ENCODE results near the gene CBX5.
"Not testable (repeated sequence)": the region's sequence is repeated elsewhere in the genome, so short reads cannot be mapped to it uniquely, and the experiment has no call there.

CBX5 gene

GRCh38 chr12:54279632-54280467 is at the start of gene CBX5:
Gene CBX5, minus strand, starts transcription at chr12:54280122. Its CDS starts 22,472 bp downstream, at chr12:54257650.
- FAIRE-seq = no peak

GRCh38 chr12:54328595-54329337 is 48.8 kb upstream of the CBX5 start:
- no peak for FAIRE-seq
- DNase-seq (ENCODE audit: extremely low spot score, insufficient read length, low read depth) = no peak

More at GRCh38 chr12:54279632-54280467, at the start of gene CBX5:
- DNase-seq (ENCODE audit: extremely low spot score, insufficient read length, low read depth) = peak; percentile 89

- FAIRE-seq; DNase-seq (ENCODE audit: extremely low spot score, insufficient read length, low read depth): not testable (repeated sequence)
These were observed 45.7 kb upstream of the CBX5 start for GRCh38 chr12:54325442-54326109.

DNA sequence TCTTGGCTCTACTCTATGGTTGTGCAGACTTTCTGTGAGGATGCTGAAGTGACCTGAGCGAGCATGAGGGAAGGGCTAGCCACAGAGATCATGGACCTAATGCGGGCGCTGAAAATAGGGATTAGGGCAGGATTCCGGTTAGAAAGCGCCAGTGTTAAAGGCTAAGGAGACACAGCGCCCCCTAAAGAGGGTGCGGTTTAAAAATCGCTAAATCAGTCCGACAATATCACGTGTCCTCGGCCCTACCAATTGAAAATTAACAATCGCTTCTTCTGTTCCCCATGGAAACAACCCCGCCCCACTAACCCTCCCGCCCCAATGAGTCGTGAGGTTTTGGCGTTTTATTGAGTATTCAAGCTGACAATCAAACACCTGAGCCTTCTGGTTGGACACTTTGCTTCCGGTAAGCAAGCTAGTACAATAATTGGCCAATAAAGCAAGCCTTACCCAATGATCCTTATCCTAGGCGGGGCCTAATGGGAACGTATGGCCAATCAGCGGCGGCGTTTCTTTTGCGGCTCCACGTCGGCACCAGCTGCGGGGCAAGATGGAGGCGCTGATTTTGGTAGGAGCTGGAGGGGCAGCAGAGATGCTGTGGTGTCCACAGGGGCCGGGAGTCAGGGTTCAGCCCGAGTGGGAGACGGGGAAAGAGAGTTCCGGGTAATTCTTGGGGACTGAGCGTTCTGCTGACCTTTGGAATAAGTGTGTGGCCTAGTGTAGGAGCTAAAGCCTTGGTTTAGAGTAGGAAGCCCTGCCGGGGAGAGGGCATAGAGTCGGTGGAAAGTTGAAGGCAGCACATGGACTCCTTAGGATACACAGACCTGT is 44.9 kb upstream of the CBX5 start, which contains the start of gene COPZ1:
Gene COPZ1 (plus strand): TSS at position 515 of the 825 bp plus-strand sequence. CDS start 33 bp downstream, at position 548.
- DNase-seq (ENCODE audit: extremely low spot score, insufficient read length, low read depth) (peak; percentile 88), FAIRE-seq (peak; percentile 97)

GRCh38 chr12:54321363-54321762 is 41.4 kb upstream of the CBX5 start:
- DNase-seq (ENCODE audit: extremely low spot score, insufficient read length, low read depth) (no peak), FAIRE-seq (no peak)

DNA sequence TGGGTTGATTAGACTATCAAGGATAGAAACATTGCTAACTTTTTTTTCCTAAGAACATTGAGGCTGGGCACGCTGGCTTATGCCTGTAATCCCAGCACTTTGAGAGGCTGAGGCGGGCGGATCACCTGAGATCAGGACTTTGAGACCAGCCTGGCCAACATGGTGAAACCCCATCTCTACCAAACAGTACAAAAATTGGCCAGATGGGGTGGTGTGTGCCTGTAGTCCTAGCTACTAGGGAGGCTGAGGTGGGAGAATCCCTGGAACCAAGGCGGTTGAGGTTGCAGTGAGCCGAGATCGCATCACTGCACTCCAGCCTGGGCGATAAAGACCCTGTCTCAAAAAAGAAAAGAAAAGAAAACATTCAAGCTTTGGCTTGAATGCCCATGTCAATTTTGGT is 32.4 kb upstream of the CBX5 start:
- DNase-seq (ENCODE audit: extremely low spot score, insufficient read length, low read depth); FAIRE-seq: not testable (repeated sequence)

DNA sequence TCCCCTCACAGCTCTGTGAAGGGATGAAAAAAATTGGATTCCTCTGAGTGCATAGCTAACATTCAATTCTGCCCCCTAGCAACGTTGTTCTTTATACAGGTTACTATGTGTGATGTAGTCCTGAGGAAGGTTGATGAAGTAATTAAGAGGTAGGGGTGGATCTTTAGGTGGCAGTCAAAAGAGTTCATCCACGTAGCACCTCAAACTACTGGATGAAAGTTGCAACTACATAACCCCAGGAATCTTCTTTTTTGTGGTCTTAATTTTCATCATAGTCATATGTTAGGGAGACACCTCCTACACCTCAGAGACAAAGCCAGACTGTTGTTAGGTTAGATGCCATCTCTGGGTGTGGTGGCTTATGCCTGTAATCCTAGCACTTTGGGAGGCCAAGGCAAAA is 31.1 kb upstream of the CBX5 start:
- FAIRE-seq = no peak

GRCh38 chr12:54306925-54307741 is 27.2 kb upstream of the CBX5 start:
- DNase-seq (ENCODE audit: extremely low spot score, insufficient read length, low read depth) (no peak), FAIRE-seq (no peak)

More for the DNA sequence above, 31.1 kb upstream of the CBX5 start:
- no peak for DNase-seq (ENCODE audit: extremely low spot score, insufficient read length, low read depth)

DNA sequence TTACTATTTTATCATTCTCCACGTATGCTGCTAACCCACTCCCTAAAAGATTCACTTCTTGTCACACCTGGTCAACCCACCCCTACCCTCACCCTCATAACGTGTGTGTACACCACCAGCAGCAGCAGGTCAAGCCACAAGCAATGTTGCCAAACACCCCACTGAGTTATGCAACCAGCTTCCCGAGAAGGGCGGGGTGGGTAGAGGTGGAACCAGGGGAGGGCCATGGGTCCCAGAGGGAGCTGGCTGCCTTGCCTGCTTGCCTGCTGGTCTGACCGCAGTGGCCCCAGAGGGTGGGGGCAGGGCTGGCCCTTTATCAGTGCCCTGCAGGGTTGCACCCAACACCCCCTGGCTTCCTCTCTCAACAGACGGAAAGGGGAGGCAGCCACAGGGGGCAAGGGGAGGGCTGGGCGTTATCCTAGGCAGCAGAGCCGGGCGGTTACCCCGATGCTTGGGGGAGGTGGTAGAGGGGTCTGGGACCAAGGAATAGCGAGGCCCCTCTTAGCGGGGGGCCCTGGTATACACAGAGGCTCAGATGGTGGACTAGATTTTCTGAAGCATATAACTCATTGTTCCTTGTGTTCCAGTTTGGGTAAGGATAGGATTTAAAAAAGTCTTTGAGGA is 24.4 kb upstream of the CBX5 start:
- FAIRE-seq (no peak), DNase-seq (ENCODE audit: extremely low spot score, insufficient read length, low read depth) (no peak)

- DNase-seq (ENCODE audit: extremely low spot score, insufficient read length, low read depth) = no peak
- no peak for FAIRE-seq
These were observed 23.7 kb upstream of the CBX5 start for GRCh38 chr12:54303640-54304039.

GRCh38 chr12:54301428-54302048 is 21.6 kb upstream of the CBX5 start:
- DNase-seq (ENCODE audit: extremely low spot score, insufficient read length, low read depth) (no peak), FAIRE-seq (no peak)

GRCh38 chr12:54300732-54301427 is 21.0 kb upstream of the CBX5 start, which contains the start of gene NFE2:
Gene NFE2, minus strand, starts transcription at chr12:54301015. Its CDS starts 5,767 bp downstream, at chr12:54295248.
- no peak for DNase-seq (ENCODE audit: extremely low spot score, insufficient read length, low read depth)
- no peak for FAIRE-seq

GRCh38 chr12:54300225-54300731 is 20.4 kb upstream of the CBX5 start:
- no peak for DNase-seq (ENCODE audit: extremely low spot score, insufficient read length, low read depth)
- FAIRE-seq = no peak

DNA sequence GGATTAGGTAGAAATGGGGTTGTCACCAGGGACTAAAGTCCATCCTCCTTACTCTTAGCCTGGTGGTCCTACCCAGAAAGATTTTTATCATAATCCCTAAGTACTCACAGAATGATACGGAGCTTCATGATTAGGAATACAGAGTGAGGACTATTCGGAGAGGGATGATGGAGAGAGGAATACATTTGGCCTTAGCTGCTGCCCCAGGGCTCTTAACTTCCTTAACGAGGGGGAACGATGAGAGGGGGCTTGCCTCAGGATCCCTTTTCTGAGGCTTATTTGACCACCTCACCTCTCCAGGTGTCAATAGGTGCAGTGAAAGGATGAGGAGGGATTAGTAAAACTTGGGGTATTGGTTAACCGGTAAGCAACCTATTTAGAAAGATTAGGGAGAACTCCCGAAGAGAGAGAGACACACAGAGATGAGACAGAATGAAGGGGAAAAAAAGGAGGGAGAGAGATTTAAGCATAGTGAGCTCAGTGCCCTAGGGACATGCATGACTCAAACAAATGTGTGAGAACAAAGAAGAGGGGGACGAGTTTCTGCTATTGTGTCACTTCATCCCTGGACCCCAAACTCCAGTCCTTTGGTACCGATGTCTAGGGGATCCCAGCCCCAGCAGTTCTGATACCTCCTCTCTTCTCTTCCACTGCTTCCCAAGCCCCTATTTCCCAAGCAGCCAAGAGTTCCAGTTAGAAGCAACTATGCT is 19.7 kb upstream of the CBX5 start:
- DNase-seq (ENCODE audit: extremely low spot score, insufficient read length, low read depth) = no peak

GRCh38 chr12:54298904-54299303 is 19.0 kb upstream of the CBX5 start:
- DNase-seq (ENCODE audit: extremely low spot score, insufficient read length, low read depth) (no peak), FAIRE-seq (no peak)

More for the DNA sequence above, 19.7 kb upstream of the CBX5 start:
- no peak for FAIRE-seq

- FAIRE-seq = no peak
These were observed 16.6 kb upstream of the CBX5 start for GRCh38 chr12:54296393-54297099.

More at GRCh38 chr12:54296393-54297099, 16.6 kb upstream of the CBX5 start:
- no peak for DNase-seq (ENCODE audit: extremely low spot score, insufficient read length, low read depth)
